GM13977 (cell line): ENCODE measurements around the gene TAF12.
A peak's percentile ranks its signal among the peaks of the same experiment; 100 is the strongest.
"Not testable (repeated sequence)": the region's sequence is repeated elsewhere in the genome, so short reads cannot be mapped to it uniquely, and the experiment has no call there.

Experiments used
- DNase-seq: peaks from one replicate; pipeline ENCODE4 v3.0.0; 2012; ENCODE audit warnings: low spot score
- CTCF ChIP-seq: IDR thresholded peaks from 2 replicates; pipeline ENCODE4 v1.5.1; 2012; ENCODE audit warnings: mild to moderate bottlenecking, control low read depth; ENCODE audit not compliant: insufficient read depth; ENCODE audit errors: extremely low read depth, missing control alignments
- in situ Hi-C: fragments of 300-500 bp; cut with MboI; formaldehyde crosslinking; loops from one replicate; pipeline ENCODE4 v1.12.0; 2022; ENCODE audit warnings: low sequenced_read_pairs, low pct_unique_long_range_greater_than_20kb, mixed read lengths, inconsistent platforms; ENCODE audit not compliant: unreplicated experiment

Gene TAF12

GRCh38 chr1:28604411-28604810, 38.5 kb downstream of the TAF12 start:
- DNase-seq, result no peak
- TF ChIP-seq CTCF, result no peak
- in situ Hi-C loops, result loop anchor here (10.0 to 25.0 kb wide), 2 partner anchors 90 to 192 kb away; no protein-coding TSS in a partner anchor

- in situ Hi-C loops, result loop anchor here (10.0 to 25.0 kb wide), 2 partner anchors 88 to 190 kb away; no protein-coding TSS in a partner anchor
- TF ChIP-seq CTCF, result peak; percentile 73
- peak; percentile 48 for DNase-seq
Observed at GRCh38 chr1:28602536-28603439, 40.1 kb downstream of the TAF12 start.

GRCh38 chr1:28601696-28602095, 41.2 kb downstream of the TAF12 start:
- TF ChIP-seq CTCF, result no peak
- in situ Hi-C loops, result loop anchor here (10.0 to 25.0 kb wide), 2 partner anchors 87 to 189 kb away; no protein-coding TSS in a partner anchor
- no peak for DNase-seq

- DNase-seq, in situ Hi-C loops: not testable (repeated sequence)
Observed at GRCh38 chr1:28596276-28596675, 46.6 kb downstream of the TAF12 start.

- in situ Hi-C loops, result no loop called here
- DNase-seq, result no peak
- no peak for TF ChIP-seq CTCF
Observed at GRCh38 chr1:28595412-28596191, 47.3 kb downstream of the TAF12 start.

- DNase-seq, in situ Hi-C loops: not testable (repeated sequence)
Observed at GRCh38 chr1:28594686-28595411, 48.0 kb downstream of the TAF12 start.

- in situ Hi-C loops, DNase-seq: not testable (repeated sequence)
Observed at GRCh38 chr1:28593988-28594356, 48.9 kb downstream of the TAF12 start.
